Heart right ventricle (tissue), 16 donors: ENCODE measurements around the gene FLRT2. TPM values are rescaled to one million over a fixed set of nuclear protein-coding genes. Genes with fewer than 3 reads are reported as not detected.

Experiments
- ATAC-seq, 8 donors: fragments of 200-7000 bp; cut with Tn5 transposase; one replicate each; pipeline ENCODE4 v1.9.1; 2020; ENCODE audit warnings: mild to moderate bottlenecking in 8 of 8, moderate library complexity in 8 of 8, moderate number of reproducible peaks in 1 of 8
- DNase-seq, 2 donors: peaks; one replicate each; pipeline ENCODE4 v3.0.0-alpha.2; 2020
- H3K27ac ChIP-seq, 10 donors: fragments of 200-600 bp; sonication (generic) in 2 of 10; one replicate each; pipeline versions ENCODE4 v1.5.0 to v1.8.0; 2020 to 2022; ENCODE audit warnings: mild to moderate bottlenecking in 3 of 10
- H3K27me3 ChIP-seq, 7 donors: fragments of 200-600 bp; one replicate each; pipeline ENCODE4 v1.8.0; 2021 to 2022; ENCODE audit warnings: mild to moderate bottlenecking in 2 of 7
- H3K36me3 ChIP-seq, 9 donors: fragments of 200-600 bp; sonication (generic) in 1 of 9; one replicate each; pipeline versions ENCODE4 v1.5.0 to v1.8.0; 2020 to 2022; ENCODE audit warnings: mild to moderate bottlenecking in 2 of 9
- H3K4me1 ChIP-seq, 9 donors: fragments of 200-600 bp; sonication (generic) in 1 of 9; one replicate each; pipeline versions ENCODE4 v1.5.0 to v1.8.0; 2020 to 2022; ENCODE audit warnings: mild to moderate bottlenecking in 4 of 9
- H3K4me3 ChIP-seq, 10 donors: fragments of 200-600 bp; sonication (generic) in 2 of 10; one replicate each; pipeline versions ENCODE4 v1.5.0 to v1.8.0; 2020 to 2022; ENCODE audit warnings: mild to moderate bottlenecking in 7 of 10, moderate library complexity in 2 of 10
- H3K9me3 ChIP-seq, 11 donors: fragments of 200-600 bp in 10 of 11; sonication (generic) in 2 of 11; one replicate each; pipeline versions ENCODE4 v1.5.0 to v1.8.0; 2013 to 2022; ENCODE audit warnings: mild to moderate bottlenecking in 2 of 11, control low read depth in 1 of 11, moderate library complexity in 1 of 11
- CTCF ChIP-seq, 9 donors: fragments of 200-600 bp; sonication (generic) in 2 of 9; IDR thresholded peaks; one replicate each; pipeline versions ENCODE4 v1.5.0 to v1.8.0; 2021 to 2022; ENCODE audit warnings: antibody characterized with exemption in 9 of 9, mild to moderate bottlenecking in 5 of 9, moderate library complexity in 1 of 9
- WGBS, 2 donors: extraction: QIAGEN DNeasy Blood & Tissue Kit; methylation state at CpG; one replicate each; pipeline ENCODE4 v1.1.7; 2013; ENCODE audit warnings: inconsistent platforms in 1 of 2; 5-methylcytosine and 5-hydroxymethylcytosine counted together
- intact Hi-C, 10 donors: fragments of 100-400 bp; cut with DNase I; formaldehyde crosslinking; loops; one replicate each; pipeline versions ENCODE4 v1.11.1 to v1.14.2; 2022
- polyA plus RNA-seq, 2 donors: library from polyadenylated mRNA; stranded (reverse); fragments of 200-250 nt; gene quantifications; one replicate each; pipeline ENCODE4 v1.2.3, GENCODE V29; 2013
- total RNA-seq, 10 donors: library from RNA; stranded (reverse); fragmentation: NEBNext Ultra II Directional in 3 of 10; extraction: Animal tissue kit (Norgen Biotek cat#: 25700) in 3 of 10; gene quantifications; one replicate each; pipeline versions ENCODE4 v1.2.1 to v1.2.4, GENCODE V29; 2021 to 2023
- donor health status: Arrhythmogenic right ventricular cardiomyopathy.
- donor health status: ischemic (EF 13 %, LVEDD 7.1; RV severe dilation, severe dysfunction).
- donor health status: healthy with polysubstance abuse.
- donor health status: DM: no; HTN: yes; CAD: no.
- donor health status: DM: no; HTN: no; CAD: no.
- donor health status: ischemic (EF 25% LVEDD 6.9; RV normal size, moderate dysfunction).
- donor health status: ischemic (EF 25% LVEDD 5.7; RV mildly dilated, moderate dysfunction).
- donor health status: healthy.
- donor health status: DM: yes; HTN: yes; CAD: no.
- donor health status: Ischemic cardiomyopathy.
- donor health status: ischemic (EF 35%, LVEDD 5.7; RV mildly dilated, moderate dysfunction).
- donor health status: nonischemic (EF 11% LVEDD 7.7; RV severe dilation, severe dysfunction).
- donor health status: DM: yes; HTN: yes; CAD: no.
- donor health status: PGD.
- donor health status: ischemic (EF 29% LVEDD 5.4; RV normal size, mild dysfunction).
- donor health status: nonischemic (EF 23%, LVEDD 6.1; RV moderate dilation, normal function).

The FLRT2 gene
- total and polyA plus RNA-seq, 12 donors, result 1.1 to 7.5 (median 3.1) TPM

- H3K9me3 ChIP-seq, result no peaks in the 10 kb centered on the region
- peaks cover 0 to 24% (median 0%) of the 10 kb centered on the region in 9 donors for H3K4me1 ChIP-seq
- no peak for DNase-seq
- no peaks in the 10 kb centered on the region for H3K27me3 ChIP-seq
- H3K36me3 ChIP-seq, result no peaks in the 10 kb centered on the region
- no peak overlapping the region for H3K4me3 ChIP-seq
- WGBS, 2 donors, result 41 to 43% methylated on average over 2 of the region's 2 CpGs
- TF ChIP-seq CTCF (IDR thresholded peaks at IDR 0.05), result no peak
- no peak for ATAC-seq
- intact Hi-C loops, result no loop called here
- no peak overlapping the region for H3K27ac ChIP-seq
Measured at GRCh38 chr14:85572011-85572410, 42.1 kb downstream of the FLRT2 start.

- Histone ChIP-seq H3K9me3 (no peaks in the 10 kb centered on the region), H3K27ac (no peak overlapping the region), H3K4me1 (peaks cover 0 to 29% (median 0%) of the 10 kb centered on the region in 9 donors), H3K4me3 (no peak overlapping the region), H3K36me3 (no peaks in the 10 kb centered on the region), H3K27me3 (no peaks in the 10 kb centered on the region)
- ATAC-seq (no peak), DNase-seq (no peak)
- intact Hi-C loops, result no loop called here
- TF ChIP-seq CTCF (IDR thresholded peaks at IDR 0.05), result no peak
Measured at GRCh38 chr14:85572845-85573244, 42.9 kb downstream of the FLRT2 start.

- Histone ChIP-seq H3K36me3 (no peaks in the 10 kb centered on the region), H3K4me1 (peaks cover 0 to 29% (median 0%) of the 10 kb centered on the region in 9 donors), H3K4me3 (no peak overlapping the region), H3K27me3 (no peaks in the 10 kb centered on the region), H3K9me3 (no peaks in the 10 kb centered on the region), H3K27ac (no peak overlapping the region)
- ATAC-seq (no peak), DNase-seq (no peak)
- no peak for TF ChIP-seq CTCF (IDR thresholded peaks at IDR 0.05)
- WGBS, 2 donors, result 56 to 62% methylated on average over 4 of the region's 4 CpGs
- intact Hi-C loops, result no loop called here
Measured at GRCh38 chr14:85573406-85573805, 43.5 kb downstream of the FLRT2 start.

- intact Hi-C loops, result no loop called here
- Histone ChIP-seq H3K27me3 (no peaks in the 10 kb centered on the region), H3K27ac (no peak overlapping the region), H3K9me3 (no peaks in the 10 kb centered on the region), H3K36me3 (no peaks in the 10 kb centered on the region), H3K4me3 (no peak overlapping the region), H3K4me1 (peaks cover 0 to 29% (median 0%) of the 10 kb centered on the region in 9 donors)
- TF ChIP-seq CTCF (IDR thresholded peaks at IDR 0.05), result no peak
- 85 to 88% methylated on average over 3 of the region's 3 CpGs for WGBS, 2 donors
- no peak for ATAC-seq
- DNase-seq, result no peak
Measured at GRCh38 chr14:85574853-85575616, 45.1 kb downstream of the FLRT2 start.
